HepG2 (cell line): ENCODE measurements around the gene KDM5B. TPM values are rescaled to one million over a fixed set of nuclear protein-coding genes. Genes with fewer than 3 reads are reported as not detected.
A peak's percentile ranks its signal among the peaks of the same experiment; 100 is the strongest.

Experiments
- ATAC-seq: fragments of 200-7000 bp; cut with Tn5 transposase; 3 replicates; pipeline ENCODE4 v1.9.1; 2020; ENCODE audit warnings: mild to moderate bottlenecking, moderate library complexity
- BruUV-seq: library from RNA; stranded (reverse); fragments of 400-500 nt; replicated peaks from 2 replicates; lab custom pipeline; 2021; lab: Mats Ljungman, UMichigan
- CTCF ChIA-PET: fragments of 300-600 bp; formaldehyde crosslinking; extraction: SDS; loops from one replicate; lab custom pipeline; 2021; ENCODE audit warnings: low total read pairs, inconsistent platforms, low intra/inter-chr PET ratio; lab: Yijun Ruan, JAX
- POLR2A ChIA-PET: fragments of 350-600 bp; sonication (Branson Sonifier 250); formaldehyde crosslinking; loops from one replicate; lab custom pipeline; 2020; ENCODE audit warnings: antibody characterized with exemption, inconsistent platforms; lab: Yijun Ruan, JAX
- DNase-seq: peaks from one replicate; pipeline ENCODE4 v3.0.0-alpha.2; 2015; ENCODE audit warnings: low spot score
- FAIRE-seq: peaks from 3 replicates; lab custom pipeline; 2011; peaks lifted over from hg19 to GRCh38; lab: Jason Lieb, UNC
- H2AFZ ChIP-seq: one replicate; pipeline ENCODE4 v1.6.1; 2011; ENCODE audit warnings: low read length, inconsistent platforms
- H3K27ac ChIP-seq: fragments of 300-600 bp; 3 replicates; pipeline ENCODE4 v1.8.0; 2011; ENCODE audit warnings: mixed run types, mild to moderate bottlenecking, mixed read lengths, low read length, inconsistent platforms; ENCODE audit not compliant: insufficient read depth; ENCODE audit errors: extremely low read length
- H3K27me3 ChIP-seq, 2 experiments: fragments of 200-600 bp in 1 of 2; 2 replicates in 1 of 2; 3 replicates in 1 of 2; pipeline versions ENCODE4 v1.6.0 to v1.8.0; 2011; ENCODE audit warnings: low read length in 2 of 2, mild to moderate bottlenecking in 2 of 2, moderate library complexity in 2 of 2, inconsistent platforms in 1 of 2; ENCODE audit not compliant: insufficient read depth in 2 of 2, control insufficient read depth in 1 of 2
- H3K36me3 ChIP-seq, 2 experiments: fragments of 200-600 bp in 1 of 2; replicated peaks in 1 of 2; 2 replicates in 1 of 2; 3 replicates in 1 of 2; pipeline versions ENCODE4 v1.5.1 to v1.8.0; 2011; ENCODE audit warnings: low read length in 2 of 2, inconsistent platforms in 1 of 2; ENCODE audit not compliant: insufficient read depth in 2 of 2, control insufficient read depth in 1 of 2
- H3K4me1 ChIP-seq: 2 replicates; pipeline ENCODE4 v1.5.1; 2012; ENCODE audit warnings: low read length, inconsistent platforms; ENCODE audit not compliant: insufficient read depth
- H3K4me2 ChIP-seq: 2 replicates; pipeline ENCODE4 v1.6.0; 2011; ENCODE audit warnings: low read depth, low read length, inconsistent platforms
- H3K4me3 ChIP-seq, 3 experiments: fragments of 200-600 bp in 1 of 3; sonication (generic), shearing (Covaris generic) in 1 of 3; replicated peaks in 1 of 3; 2 replicates each; pipeline ENCODE4 v1.5.1; 2011 to 2016; ENCODE audit warnings: low read length in 3 of 3, inconsistent platforms in 2 of 3, low read depth in 2 of 3, mild to moderate bottlenecking in 2 of 3, control low read depth in 1 of 3, mixed read lengths in 1 of 3; ENCODE audit not compliant: insufficient read depth in 1 of 3
- H3K79me2 ChIP-seq: one replicate; pipeline ENCODE4 v1.6.1; 2011; ENCODE audit warnings: low read length, inconsistent platforms; ENCODE audit not compliant: insufficient read depth
- H3K9ac ChIP-seq: 2 replicates; pipeline ENCODE4 v1.6.0; 2011; ENCODE audit warnings: mild to moderate bottlenecking, low read depth, low read length, inconsistent platforms; ENCODE audit not compliant: insufficient read depth
- H3K9me3 ChIP-seq: 2 replicates; pipeline ENCODE4 v1.5.1; 2012; ENCODE audit warnings: mild to moderate bottlenecking, low read length
- H4K20me1 ChIP-seq: 2 replicates; pipeline ENCODE4 v1.6.0; 2011; ENCODE audit warnings: inconsistent platforms, mild to moderate bottlenecking, low read length, moderate library complexity; ENCODE audit not compliant: insufficient read depth
- AHR ChIP-seq: IDR thresholded peaks from 2 replicates; pipeline ENCODE4 v1.6.1; 2018; ENCODE audit warnings: missing genetic modification reagents, missing compliant biosample characterization
- CREBL2 ChIP-seq: sonication (generic); formaldehyde crosslinking; IDR thresholded peaks from 2 replicates; pipeline ENCODE4 v1.8.1; 2023; ENCODE audit warnings: missing genetic modification reagents, mild to moderate bottlenecking, borderline replicate concordance
- EP300 ChIP-seq, 3 experiments: sonication (generic) in 1 of 3; formaldehyde crosslinking in 1 of 3; IDR thresholded peaks; 2 replicates each; pipeline versions ENCODE4 v1.5.1 to v1.6.1; 2011 to 2020; ENCODE audit warnings: low read depth in 2 of 3, low read length in 2 of 3, borderline replicate concordance in 1 of 3, improper control_type of control experiment in 1 of 3, mild to moderate bottlenecking in 1 of 3, missing genetic modification reagents in 1 of 3, moderate library complexity in 1 of 3
- FOSL1 ChIP-seq: sonication (generic); formaldehyde crosslinking; IDR thresholded peaks from 2 replicates; pipeline ENCODE4 v1.9.0; 2021; ENCODE audit warnings: missing genetic modification reagents, borderline replicate concordance
- FOXK1 ChIP-seq: sonication (generic); formaldehyde crosslinking; IDR thresholded peaks from 2 replicates; pipeline ENCODE4 v1.4.0; 2020; ENCODE audit warnings: low read depth, missing genetic modification reagents, borderline replicate concordance
- GLI4 ChIP-seq: sonication (generic); formaldehyde crosslinking; IDR thresholded peaks from 2 replicates; pipeline ENCODE4 v1.5.1; 2020; ENCODE audit warnings: missing genetic modification reagents, mild to moderate bottlenecking, moderate library complexity, borderline replicate concordance
- PATZ1 ChIP-seq: sonication (generic); formaldehyde crosslinking; IDR thresholded peaks from 2 replicates; pipeline ENCODE4 v1.4.0; 2020; ENCODE audit warnings: missing genetic modification reagents
- SRY ChIP-seq: sonication (generic); formaldehyde crosslinking; IDR thresholded peaks from 2 replicates; pipeline ENCODE4 v1.8.0; 2022; ENCODE audit warnings: mild to moderate bottlenecking, missing genetic modification reagents
- ZNF281 ChIP-seq: sonication (generic); formaldehyde crosslinking; IDR thresholded peaks from 2 replicates; pipeline ENCODE4 v1.4.0; 2020; ENCODE audit warnings: missing genetic modification reagents, borderline replicate concordance
- WGBS: methylation state at CpG from one replicate; pipeline ENCODE4 v1.1.6; 2017; ENCODE audit warnings: low lambda C conversion rate; 5-methylcytosine and 5-hydroxymethylcytosine counted together
- in situ Hi-C: cut with HindIII; loops from 2 replicates; pipeline ENCODE4 v1.10.0; 2017; ENCODE audit warnings: low pct_unique_long_range_greater_than_20kb; ENCODE audit not compliant: extremely low pct_ligation_motif_present
- intact Hi-C: fragments of 100-400 bp; cut with micrococcal nuclease; formaldehyde crosslinking; loops from one replicate; pipeline ENCODE4 v1.10.0; 2022; ENCODE audit not compliant: unreplicated experiment
- polyA plus RNA-seq, 8 experiments: library from polyadenylated mRNA; depleted of rRNA in 3 of 8; stranded (reverse) in 7 of 8; unstranded in 1 of 8; fragments of >200 nt; fragmentation: Illumina TruSeq in 4 of 8; extraction: Trizol in 4 of 8; gene quantifications; 2 replicates each; pipeline versions ENCODE4 v1.2.1 to v1.2.3, GENCODE V29; 2011 to 2016; ENCODE audit warnings: low read depth in 4 of 8, missing spikeins in 1 of 8, mixed read lengths in 1 of 8; ENCODE audit not compliant: insufficient read depth in 1 of 8
- total RNA-seq, 5 experiments: library from RNA; depleted of rRNA; stranded (reverse); fragments of >200 nt; fragmentation: Illumina TruSeq; extraction: Trizol; gene quantifications; 2 replicates each; pipeline ENCODE4 v1.2.3, GENCODE V29; 2016; ENCODE audit warnings: low read depth in 1 of 5

Gene KDM5B
- total and polyA plus RNA-seq, 2 of the 13 experiments (the other 11 are each of a cell fraction or from before 2014, with no cell fraction given) = 34.2 to 35.4 TPM

- TF ChIP-seq FOSL1 (no peak), ZNF281 (CRISPR knock-in tag) (0 out of 2 replicates have a peak, but pooled peaks have one; percentile 53), FOXK1 (CRISPR knock-in tag) (peak; percentile 71; the same call in 1 of the 2 replicates), EP300 (IDR thresholded peaks at IDR 0.05; ENCODE audit: low read depth in 2 of 2, low read length in 2 of 2) (no peak), EP300 (CRISPR knock-in tag; IDR thresholded peaks at IDR 0.05; ENCODE audit: borderline replicate concordance) (no peak), PATZ1 (peak; percentile 42; the same call in 1 of the 2 replicates), SRY (peak; percentile 87; the same call in 1 of the 2 replicates)
Observed at GRCh38 chr1:202692959-202693555, 115.2 kb downstream of the KDM5B start (continued).

- FAIRE-seq (no peak), DNase-seq (no peak), ATAC-seq (no peak)
- intact Hi-C loops (no loop called here), in situ Hi-C loops (no loop called here)
- ChIA-PET CTCF (no interaction called here), POLR2A (no interaction called here)
- whole genome bisulfite sequencing = 0% methylated on average over 2 of the region's 2 CpGs
- H2AFZ ChIP-seq = no peak overlapping the region
- no peak overlapping the region for H3K27ac ChIP-seq
- H3K4me1 ChIP-seq = no peaks in the 10 kb centered on the region
- H3K36me3 ChIP-seq = no peaks in the 10 kb centered on the region
- H3K4me3 ChIP-seq = no peak overlapping the region
- no peak overlapping the region for H3K4me2 ChIP-seq
- H3K27me3 ChIP-seq = peaks cover 1 to 16% of the 10 kb centered on the region in 2 experiments; a peak in 2 of 5 replicates
- no peak overlapping the region for H3K9ac ChIP-seq
- TF ChIP-seq CREBL2 (no peak), AHR (CRISPR knock-in tag) (no peak), GLI4 (CRISPR knock-in tag) (no peak)
- peaks cover 3% of the 10 kb centered on the region; the same call in 1 of the 2 replicates for H4K20me1 ChIP-seq
- no TSS peak for BruUV-seq
- no peaks in the 10 kb centered on the region for H3K79me2 ChIP-seq
- H3K9me3 ChIP-seq = no peaks in the 10 kb centered on the region
Observed at GRCh38 chr1:202691816-202692215, 116.4 kb downstream of the KDM5B start.
